Gastroesophageal sphincter (tissue), 4 donors: Measurements from ENCODE around the gene HPS3. TPM values are rescaled to one million over a fixed set of nuclear protein-coding genes. Genes with fewer than 3 reads are reported as not detected.

Source experiments
- ATAC-seq: fragments of 150-250 bp; one replicate; pipeline ENCODE4 v1.9.1; 2016; ENCODE audit warnings: mild to moderate bottlenecking, moderate library complexity
- H3K27ac ChIP-seq, 4 donors: fragments of 200-600 bp; sonication (generic) in 3 of 4; 1 replicate in 3 of 4; 2 replicates in 1 of 4; pipeline ENCODE4 v1.5.1; 2016 to 2019
- H3K27me3 ChIP-seq: fragments of 200-600 bp; sonication (generic); one replicate; pipeline ENCODE4 v1.5.1; 2019
- H3K36me3 ChIP-seq, 2 donors: fragments of 200-600 bp; sonication (generic); one replicate each; pipeline ENCODE4 v1.5.1; 2019; ENCODE audit warnings: control low read depth in 1 of 2
- H3K4me1 ChIP-seq, 3 donors: fragments of 200-600 bp; sonication (generic); 1 replicate in 2 of 3; 2 replicates in 1 of 3; pipeline ENCODE4 v1.5.1; 2016 to 2019; ENCODE audit warnings: control low read depth in 2 of 3
- H3K4me3 ChIP-seq, 2 donors: fragments of 200-600 bp; sonication (generic); one replicate each; pipeline ENCODE4 v1.5.1; 2019; ENCODE audit warnings: mild to moderate bottlenecking in 1 of 2, moderate library complexity in 1 of 2
- H3K9me3 ChIP-seq, 3 donors: fragments of 200-600 bp; sonication (generic); one replicate each; pipeline ENCODE4 v1.5.1; 2017 to 2019; ENCODE audit warnings: control low read depth in 2 of 3
- EP300 ChIP-seq: sonication (generic); formaldehyde crosslinking; IDR thresholded peaks from one replicate; pipeline ENCODE4 v1.6.1; 2017; ENCODE audit warnings: antibody characterized with exemption, mild to moderate bottlenecking
- POLR2A ChIP-seq, 2 donors: fragments of 450-650 bp; IDR thresholded peaks; one replicate each; pipeline ENCODE4 v1.6.1; 2017; ENCODE audit warnings: antibody characterized with exemption in 2 of 2, mild to moderate bottlenecking in 2 of 2, moderate library complexity in 1 of 2
- POLR2AphosphoS5 ChIP-seq: sonication (generic); formaldehyde crosslinking; IDR thresholded peaks from one replicate; pipeline ENCODE4 v1.6.1; 2017; ENCODE audit warnings: antibody characterized with exemption
- WGBS, 2 donors: methylation state at CpG; one replicate each; pipeline ENCODE4 v1.1.5; 2018; ENCODE audit warnings: low coverage in 1 of 2; 5-methylcytosine and 5-hydroxymethylcytosine counted together
- total RNA-seq, 4 donors: library from RNA; depleted of rRNA; stranded (reverse); fragments of >200 nt; gene quantifications; one replicate each; pipeline ENCODE4 v1.1.0, GENCODE V29; 2016
- TF ChIP-seq, protein P1 (sequence below), 4 experiments: fragments of 200-600 bp in 2 of 4; fragments of 450-650 bp in 2 of 4; sonication (generic) in 1 of 4; IDR thresholded peaks; one replicate each; pipeline ENCODE4 v1.5.1; 2017 to 2019; ENCODE audit warnings: antibody characterized with exemption in 4 of 4, mild to moderate bottlenecking in 2 of 4, moderate library complexity in 2 of 4

The HPS3 gene
- total RNA-seq, 4 donors from 2014 or later, result 13.7 to 18.3 (median 14.7) TPM

DNA sequence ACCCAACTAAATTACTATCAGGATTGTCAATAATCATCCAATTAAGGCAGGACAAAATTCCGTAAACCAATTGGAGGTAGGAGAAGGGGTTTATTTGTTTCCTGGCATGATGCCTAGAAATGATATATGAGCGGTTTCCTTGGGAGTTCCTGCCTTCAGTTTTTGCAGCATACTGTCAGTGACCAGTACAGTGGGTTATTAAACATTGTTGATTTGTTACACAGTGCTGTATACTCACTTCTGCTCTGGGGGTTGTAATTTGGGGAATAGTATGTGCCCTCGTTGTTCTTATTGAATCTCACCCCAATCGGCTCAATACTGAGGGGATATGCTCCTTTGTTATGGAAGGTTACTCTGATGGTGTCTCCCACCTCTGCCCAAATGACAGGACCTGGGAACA, 70.0 kb downstream of the HPS3 start:
- no peak overlapping the region for H3K27ac ChIP-seq
- H3K27me3 ChIP-seq, result peaks cover 3% of the 10 kb centered on the region
- no peak for TF ChIP-seq POLR2AphosphoS5
- ATAC-seq, result no peak
- no peaks in the 10 kb centered on the region for H3K9me3 ChIP-seq
- no peaks in the 10 kb centered on the region for H3K36me3 ChIP-seq
- no peak overlapping the region for H3K4me3 ChIP-seq
- H3K4me1 ChIP-seq, result no peaks in the 10 kb centered on the region
- WGBS, 2 donors, result 25 to 27% methylated on average over 4 of the region's 4 CpGs

DNA sequence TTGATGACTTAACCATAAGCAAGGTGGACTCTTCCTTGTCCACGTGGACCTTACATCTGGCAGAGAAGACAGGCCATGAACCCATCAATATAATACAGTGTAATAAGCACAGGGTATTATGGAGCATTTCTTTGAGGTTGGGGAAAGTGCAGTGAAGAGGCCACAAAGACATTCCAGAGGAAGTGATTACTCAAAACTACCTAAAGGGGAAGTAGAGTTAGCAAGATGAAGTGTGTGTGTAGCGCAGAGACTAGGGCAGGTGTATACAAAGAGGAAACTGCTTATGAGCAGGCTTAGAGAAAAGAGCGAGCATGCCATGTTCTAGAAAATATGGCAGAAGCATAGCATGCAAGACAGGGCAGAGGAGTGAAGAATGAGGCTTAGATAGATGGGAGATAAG, 74.3 kb downstream of the HPS3 start:
- H3K4me1 ChIP-seq, result no peaks in the 10 kb centered on the region
- no peaks in the 10 kb centered on the region for H3K9me3 ChIP-seq
- H3K4me3 ChIP-seq, result no peak overlapping the region
- no peak overlapping the region for H3K27ac ChIP-seq
- TF ChIP-seq EP300, result no peak
- no peak for TF ChIP-seq POLR2A (IDR thresholded peaks at IDR 0.05)
- TF ChIP-seq POLR2AphosphoS5, result no peak
- TF ChIP-seq, protein P1, sequence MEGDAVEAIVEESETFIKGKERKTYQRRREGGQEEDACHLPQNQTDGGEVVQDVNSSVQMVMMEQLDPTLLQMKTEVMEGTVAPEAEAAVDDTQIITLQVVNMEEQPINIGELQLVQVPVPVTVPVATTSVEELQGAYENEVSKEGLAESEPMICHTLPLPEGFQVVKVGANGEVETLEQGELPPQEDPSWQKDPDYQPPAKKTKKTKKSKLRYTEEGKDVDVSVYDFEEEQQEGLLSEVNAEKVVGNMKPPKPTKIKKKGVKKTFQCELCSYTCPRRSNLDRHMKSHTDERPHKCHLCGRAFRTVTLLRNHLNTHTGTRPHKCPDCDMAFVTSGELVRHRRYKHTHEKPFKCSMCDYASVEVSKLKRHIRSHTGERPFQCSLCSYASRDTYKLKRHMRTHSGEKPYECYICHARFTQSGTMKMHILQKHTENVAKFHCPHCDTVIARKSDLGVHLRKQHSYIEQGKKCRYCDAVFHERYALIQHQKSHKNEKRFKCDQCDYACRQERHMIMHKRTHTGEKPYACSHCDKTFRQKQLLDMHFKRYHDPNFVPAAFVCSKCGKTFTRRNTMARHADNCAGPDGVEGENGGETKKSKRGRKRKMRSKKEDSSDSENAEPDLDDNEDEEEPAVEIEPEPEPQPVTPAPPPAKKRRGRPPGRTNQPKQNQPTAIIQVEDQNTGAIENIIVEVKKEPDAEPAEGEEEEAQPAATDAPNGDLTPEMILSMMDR (IDR thresholded peaks at IDR 0.05), result no peak
- H3K27me3 ChIP-seq, result no peaks in the 10 kb centered on the region
- H3K36me3 ChIP-seq, result no peaks in the 10 kb centered on the region
- 80 to 87% methylated on average over 2 to 3 of the region's 3 CpGs for WGBS, 2 donors
- ATAC-seq, result no peak

GRCh38 chr3:149204390-149204991, 75.1 kb downstream of the HPS3 start:
- no peak for ATAC-seq
- no peaks in the 10 kb centered on the region for H3K36me3 ChIP-seq
- no peak for TF ChIP-seq EP300
- TF ChIP-seq, protein P1 (IDR thresholded peaks at IDR 0.05), result no peak
- TF ChIP-seq POLR2AphosphoS5, result no peak
- TF ChIP-seq POLR2A (IDR thresholded peaks at IDR 0.05), result no peak
- no peak overlapping the region for H3K4me3 ChIP-seq
- no peaks in the 10 kb centered on the region for H3K9me3 ChIP-seq
- H3K27ac ChIP-seq, result no peak overlapping the region
- WGBS, 2 donors, result 83 to 100% methylated on average over 2 to 3 of the region's 3 CpGs
- no peaks in the 10 kb centered on the region for H3K27me3 ChIP-seq
- no peaks in the 10 kb centered on the region for H3K4me1 ChIP-seq

- no peaks in the 10 kb centered on the region for H3K27me3 ChIP-seq
- H3K9me3 ChIP-seq, result no peaks in the 10 kb centered on the region
- H3K27ac ChIP-seq, result no peak overlapping the region
- WGBS, 2 donors, result 85% methylated on average over 2 of the region's 2 CpGs; no CpG with 5 or more reads in 1 of the 2 donors
- H3K36me3 ChIP-seq, result no peaks in the 10 kb centered on the region
- ATAC-seq, result no peak
- H3K4me1 ChIP-seq, result no peaks in the 10 kb centered on the region
- no peak overlapping the region for H3K4me3 ChIP-seq
- no peak for TF ChIP-seq POLR2A (IDR thresholded peaks at IDR 0.05)
- no peak for TF ChIP-seq EP300
- TF ChIP-seq POLR2AphosphoS5, result no peak
- TF ChIP-seq, protein P1 (IDR thresholded peaks at IDR 0.05), result no peak
Observed at GRCh38 chr3:149207475-149207874, 78.0 kb downstream of the HPS3 start.

DNA sequence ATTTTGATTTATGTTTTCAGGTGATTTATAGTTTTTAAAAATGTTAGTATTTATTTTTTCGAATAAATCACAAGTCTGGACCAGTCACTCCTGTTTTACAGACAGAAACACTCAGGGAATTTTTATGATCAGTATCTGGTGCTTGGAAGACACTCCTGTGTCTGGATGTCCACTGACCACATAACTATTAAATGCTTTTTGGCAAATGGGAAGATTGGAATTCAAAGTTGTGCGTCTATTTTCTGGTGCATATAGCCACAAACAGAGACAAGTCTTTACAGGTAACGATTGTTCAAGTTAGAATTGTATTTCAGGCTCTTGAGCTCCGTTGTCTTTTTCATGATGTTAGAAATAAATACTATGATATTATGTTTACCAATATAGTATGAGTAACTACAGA, 80.0 kb downstream of the HPS3 start:
- 79 to 80% methylated on average over 3 to 4 of the region's 4 CpGs for WGBS, 2 donors
- ATAC-seq, result no peak
- Histone ChIP-seq H3K4me3 (no peak overlapping the region), H3K4me1 (no peaks in the 10 kb centered on the region), H3K36me3 (no peaks in the 10 kb centered on the region), H3K27ac (no peak overlapping the region), H3K27me3 (no peaks in the 10 kb centered on the region), H3K9me3 (no peaks in the 10 kb centered on the region)
- no peak for TF ChIP-seq EP300
- no peak for TF ChIP-seq POLR2A (IDR thresholded peaks at IDR 0.05)
- TF ChIP-seq, protein P1 (IDR thresholded peaks at IDR 0.05), result no peak
- TF ChIP-seq POLR2AphosphoS5, result no peak
